ENCODE data around the gene CACNA1D.

DNA sequence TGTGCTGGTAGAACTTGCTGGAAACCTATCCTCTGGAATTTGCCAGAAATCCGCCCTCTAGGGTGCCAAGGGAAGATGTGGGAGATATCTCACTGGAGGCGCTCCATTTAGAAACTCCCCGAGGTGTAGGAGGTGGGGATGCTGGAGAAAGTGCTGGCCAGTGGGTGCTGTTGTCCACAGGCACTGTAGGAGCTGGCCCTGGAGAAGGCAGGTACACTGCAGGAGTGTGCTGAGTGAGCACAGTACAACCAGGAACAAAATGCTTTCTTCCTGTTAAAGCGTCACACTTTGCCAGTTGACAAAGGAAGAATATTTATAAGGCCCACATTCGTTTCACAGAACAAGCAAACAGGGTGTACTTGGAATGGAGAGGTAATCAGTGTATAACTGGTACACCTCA, 119.9 kb downstream of the CACNA1D start:
- TF ChIP-seq, protein P1, sequence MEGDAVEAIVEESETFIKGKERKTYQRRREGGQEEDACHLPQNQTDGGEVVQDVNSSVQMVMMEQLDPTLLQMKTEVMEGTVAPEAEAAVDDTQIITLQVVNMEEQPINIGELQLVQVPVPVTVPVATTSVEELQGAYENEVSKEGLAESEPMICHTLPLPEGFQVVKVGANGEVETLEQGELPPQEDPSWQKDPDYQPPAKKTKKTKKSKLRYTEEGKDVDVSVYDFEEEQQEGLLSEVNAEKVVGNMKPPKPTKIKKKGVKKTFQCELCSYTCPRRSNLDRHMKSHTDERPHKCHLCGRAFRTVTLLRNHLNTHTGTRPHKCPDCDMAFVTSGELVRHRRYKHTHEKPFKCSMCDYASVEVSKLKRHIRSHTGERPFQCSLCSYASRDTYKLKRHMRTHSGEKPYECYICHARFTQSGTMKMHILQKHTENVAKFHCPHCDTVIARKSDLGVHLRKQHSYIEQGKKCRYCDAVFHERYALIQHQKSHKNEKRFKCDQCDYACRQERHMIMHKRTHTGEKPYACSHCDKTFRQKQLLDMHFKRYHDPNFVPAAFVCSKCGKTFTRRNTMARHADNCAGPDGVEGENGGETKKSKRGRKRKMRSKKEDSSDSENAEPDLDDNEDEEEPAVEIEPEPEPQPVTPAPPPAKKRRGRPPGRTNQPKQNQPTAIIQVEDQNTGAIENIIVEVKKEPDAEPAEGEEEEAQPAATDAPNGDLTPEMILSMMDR (conservative IDR thresholded peaks at IDR 0.05; ENCODE audit: low read depth, low read length) = no peak
- TF ChIP-seq EZH2 (IDR thresholded peaks at IDR 0.05; ENCODE audit: borderline replicate concordance, low read depth, low read length, poor library complexity, severe bottlenecking) = no peak

Measured in A673 (cell line).